GM12872 (cell line): ENCODE measurements around the gene FAM118B.

Experiments used
- CTCF ChIP-seq: IDR thresholded peaks from 3 replicates; pipeline ENCODE4 v1.5.1; 2011; ENCODE audit warnings: low read depth, mild to moderate bottlenecking, low read length, moderate library complexity; ENCODE audit not compliant: insufficient read depth

FAM118B gene

GRCh38 chr11:126166413-126166812 lies 45.2 kb upstream of the FAM118B start:
- TF ChIP-seq CTCF: no peak

- no peak for TF ChIP-seq CTCF
Observed at GRCh38 chr11:126167488-126167887, 44.1 kb upstream of the FAM118B start.

- TF ChIP-seq CTCF: no peak
Observed at GRCh38 chr11:126169291-126169690, 42.3 kb upstream of the FAM118B start.

GRCh38 chr11:126172596-126173038 lies 39.0 kb upstream of the FAM118B start:
- no peak for TF ChIP-seq CTCF

GRCh38 chr11:126173257-126173656 lies 38.3 kb upstream of the FAM118B start:
- TF ChIP-seq CTCF: no peak

- TF ChIP-seq CTCF: no peak
Observed at GRCh38 chr11:126174816-126175215, 36.8 kb upstream of the FAM118B start.

GRCh38 chr11:126175393-126175792 lies 36.2 kb upstream of the FAM118B start:
- no peak for TF ChIP-seq CTCF
